Adipocyte (in vitro differentiated cells): ENCODE data around the gene CRHR2.
A peak's percentile ranks its signal among the peaks of the same experiment; 100 is the strongest.

Source experiments
- DNase-seq: peaks from one replicate; pipeline ENCODE4 v3.0.0-alpha.2; 2015; ENCODE audit warnings: low read depth
- H3K27me3 ChIP-seq: replicated peaks from 2 replicates; pipeline ENCODE4 v1.7.0; 2013; ENCODE audit warnings: mild to moderate bottlenecking, low read length, moderate library complexity; ENCODE audit not compliant: control insufficient read depth, insufficient read depth
- H3K36me3 ChIP-seq: 2 replicates; pipeline ENCODE4 v1.7.0; 2013; ENCODE audit warnings: low read length, mild to moderate bottlenecking, moderate library complexity; ENCODE audit not compliant: control insufficient read depth, insufficient read depth, severe bottlenecking
- H3K4me1 ChIP-seq: 2 replicates; pipeline ENCODE4 v1.7.0; 2013; ENCODE audit warnings: mild to moderate bottlenecking, low read length, moderate library complexity; ENCODE audit not compliant: control insufficient read depth, insufficient read depth
- H3K4me3 ChIP-seq: 2 replicates; pipeline ENCODE4 v1.7.0; 2013; ENCODE audit warnings: mild to moderate bottlenecking, low read length, moderate library complexity
- H3K9ac ChIP-seq: 2 replicates; pipeline ENCODE4 v1.7.0; 2013; ENCODE audit warnings: mild to moderate bottlenecking, low read length, moderate library complexity
- H3K9me3 ChIP-seq: 2 replicates; pipeline ENCODE4 v1.7.0; 2013; ENCODE audit warnings: mild to moderate bottlenecking, low read length, moderate library complexity; ENCODE audit not compliant: control insufficient read depth

CRHR2 gene

DNA sequence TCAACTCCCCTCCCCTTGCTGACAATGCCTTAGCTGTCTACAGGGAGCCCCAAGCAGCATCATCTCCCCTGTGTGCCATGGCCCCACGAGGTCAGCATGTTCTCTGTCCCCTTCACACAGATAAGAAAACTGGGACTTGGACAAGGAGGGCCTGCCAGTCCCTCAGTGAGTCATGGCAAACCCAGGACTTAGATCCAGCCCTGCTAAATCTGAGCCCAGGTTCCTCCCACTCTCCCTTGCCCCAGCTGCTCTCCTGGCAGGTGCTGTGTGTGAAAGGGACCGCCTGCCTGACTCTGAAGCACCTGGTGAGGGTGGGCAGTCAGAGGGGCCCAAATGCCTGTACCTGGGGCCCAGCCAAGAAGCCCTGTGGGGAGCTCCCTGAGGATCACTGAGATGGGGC is 7.4 kb downstream of the CRHR2 start:
- Histone ChIP-seq H3K4me1 (no peaks in the 10 kb centered on the region), H3K36me3 (no peaks in the 10 kb centered on the region), H3K9me3 (peaks cover 3% of the 10 kb centered on the region), H3K4me3 (no peak overlapping the region), H3K9ac (no peak overlapping the region), H3K27me3 (peaks cover 76% of the 10 kb centered on the region)
- DNase-seq: no peak

DNA sequence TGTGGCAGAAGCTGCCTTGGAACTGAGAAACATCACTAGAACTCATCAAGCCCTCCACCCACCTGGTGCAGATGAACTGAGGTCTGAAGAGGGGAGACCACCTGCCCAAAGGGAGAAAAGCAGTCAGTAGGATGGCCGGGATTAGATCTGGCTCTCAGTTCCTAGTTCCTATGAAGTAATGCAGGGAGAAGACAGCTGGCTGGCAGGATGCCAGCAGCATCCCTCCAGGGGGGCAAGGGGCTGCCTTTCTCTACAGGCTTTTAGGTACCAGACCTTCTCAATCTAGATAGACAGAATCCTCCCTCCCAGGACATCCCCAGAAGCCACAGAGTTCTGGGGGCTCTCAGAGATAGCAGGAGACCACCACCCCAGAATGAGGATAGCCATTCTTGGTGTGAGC is 7.8 kb downstream of the CRHR2 start:
- Histone ChIP-seq H3K27me3 (peaks cover 74% of the 10 kb centered on the region), H3K9ac (no peak overlapping the region), H3K36me3 (no peaks in the 10 kb centered on the region), H3K4me1 (no peaks in the 10 kb centered on the region), H3K9me3 (peaks cover 3% of the 10 kb centered on the region), H3K4me3 (no peak overlapping the region)
- DNase-seq: no peak

DNA sequence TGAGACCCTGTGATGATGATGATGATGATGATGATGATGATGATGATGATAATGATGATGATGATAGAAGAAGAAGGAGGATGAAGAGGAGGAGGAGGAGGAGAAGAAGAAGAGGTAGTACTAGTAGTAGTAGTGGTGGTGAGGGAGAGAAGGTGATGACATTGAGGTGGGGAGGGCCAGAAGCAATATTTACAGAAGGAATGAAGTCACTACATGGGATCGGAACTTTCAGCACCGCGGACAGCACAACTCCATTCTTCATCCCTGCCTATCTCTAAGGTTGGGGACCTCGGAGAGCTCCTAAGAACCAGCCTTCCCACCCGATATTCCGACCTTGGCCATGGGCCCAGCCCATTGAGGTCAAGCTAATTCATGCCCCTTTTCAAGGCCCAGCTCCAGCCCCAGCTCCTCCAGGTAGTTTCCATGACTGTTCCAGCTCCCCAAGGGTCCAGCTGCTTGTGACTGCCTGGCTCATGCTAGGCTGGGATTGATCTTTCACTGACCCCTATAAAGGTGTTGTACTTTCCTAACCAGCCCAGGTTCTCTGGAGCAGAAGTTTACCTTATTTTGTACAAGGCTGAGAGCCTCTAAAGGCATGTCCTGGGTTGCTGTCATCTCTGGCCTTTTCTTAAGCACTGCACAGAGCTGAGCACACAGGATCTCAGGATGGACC is 10.3 kb downstream of the CRHR2 start:
- no peak overlapping the region for H3K9ac ChIP-seq
- no peaks in the 10 kb centered on the region for H3K36me3 ChIP-seq
- peaks cover 3% of the 10 kb centered on the region for H3K9me3 ChIP-seq
- DNase-seq: peak; percentile 74
- H3K4me3 ChIP-seq: no peak overlapping the region
- H3K4me1 ChIP-seq: no peaks in the 10 kb centered on the region
- peaks cover 69% of the 10 kb centered on the region for H3K27me3 ChIP-seq

DNA sequence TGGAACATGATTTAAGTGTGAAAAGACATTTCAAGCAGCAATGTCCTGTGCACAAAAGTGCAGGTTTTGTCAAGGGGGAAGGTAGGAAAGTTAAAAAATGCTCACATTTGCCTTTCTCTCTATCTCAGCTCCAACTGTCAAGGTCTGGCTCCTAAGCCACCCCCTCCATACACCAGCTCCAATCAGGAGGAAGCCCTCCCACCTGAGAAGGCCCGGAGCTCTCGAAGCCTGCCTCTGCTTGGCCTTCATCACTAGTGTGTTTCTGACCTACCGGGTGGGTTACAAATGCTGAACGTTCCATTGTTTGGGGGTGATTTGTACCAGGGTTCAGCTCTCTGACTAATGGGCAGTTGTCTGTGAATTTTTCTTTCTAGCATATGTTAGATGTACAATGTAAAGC is 14.2 kb downstream of the CRHR2 start:
- no peak overlapping the region for H3K9ac ChIP-seq
- no peak for DNase-seq
- H3K27me3 ChIP-seq: peaks cover 75% of the 10 kb centered on the region
- no peaks in the 10 kb centered on the region for H3K4me1 ChIP-seq
- H3K4me3 ChIP-seq: no peak overlapping the region
- no peaks in the 10 kb centered on the region for H3K36me3 ChIP-seq
- H3K9me3 ChIP-seq: peaks cover 3% of the 10 kb centered on the region

DNA sequence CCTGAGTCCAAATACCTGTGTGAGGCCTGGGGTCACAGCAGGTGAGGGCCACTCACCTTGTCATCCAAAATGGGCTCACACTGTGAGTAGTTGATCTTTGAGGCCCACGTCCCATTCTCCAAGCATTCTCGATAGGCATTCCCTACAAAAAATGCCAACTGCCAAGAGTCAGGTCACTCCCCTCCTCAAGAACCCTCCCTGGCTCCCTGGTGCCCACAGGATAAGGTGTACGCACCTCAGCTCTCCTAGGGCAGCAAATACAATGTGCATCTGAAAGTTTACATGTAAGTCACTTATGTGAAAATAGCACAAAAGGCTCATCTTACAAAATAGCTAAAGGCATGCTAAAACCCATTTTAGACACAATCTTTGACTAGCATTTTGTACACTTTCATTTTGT is 15.1 kb downstream of the CRHR2 start:
- Histone ChIP-seq H3K27me3 (peaks cover 77% of the 10 kb centered on the region), H3K36me3 (no peaks in the 10 kb centered on the region), H3K9ac (no peak overlapping the region), H3K4me3 (no peak overlapping the region), H3K9me3 (peaks cover 3% of the 10 kb centered on the region), H3K4me1 (no peaks in the 10 kb centered on the region)
- no peak for DNase-seq

DNA sequence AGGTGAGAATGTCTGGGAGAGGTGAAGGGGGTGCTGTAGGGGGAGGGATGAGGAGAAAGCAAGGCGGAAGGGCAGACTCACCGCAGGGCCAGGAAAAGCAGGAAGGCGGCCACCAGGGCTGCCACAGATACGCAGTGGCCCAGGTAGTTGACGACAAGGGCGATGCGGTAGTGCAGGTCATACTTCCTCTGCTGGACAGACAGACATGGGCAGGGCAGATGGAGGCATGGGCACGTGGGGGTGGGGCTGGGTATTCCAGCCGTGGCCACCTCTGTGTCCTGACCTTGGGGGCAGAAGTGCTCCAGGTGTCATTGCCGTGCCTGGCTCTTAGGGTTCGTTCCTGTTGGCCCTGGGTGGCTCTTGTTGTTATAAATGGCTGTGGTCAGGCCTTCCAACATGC is 16.8 kb downstream of the CRHR2 start:
- Histone ChIP-seq H3K9me3 (peaks cover under 1% of the 10 kb centered on the region), H3K27me3 (peaks cover 79% of the 10 kb centered on the region), H3K4me1 (no peaks in the 10 kb centered on the region), H3K9ac (no peak overlapping the region), H3K4me3 (no peak overlapping the region), H3K36me3 (no peaks in the 10 kb centered on the region)
- no peak for DNase-seq

DNA sequence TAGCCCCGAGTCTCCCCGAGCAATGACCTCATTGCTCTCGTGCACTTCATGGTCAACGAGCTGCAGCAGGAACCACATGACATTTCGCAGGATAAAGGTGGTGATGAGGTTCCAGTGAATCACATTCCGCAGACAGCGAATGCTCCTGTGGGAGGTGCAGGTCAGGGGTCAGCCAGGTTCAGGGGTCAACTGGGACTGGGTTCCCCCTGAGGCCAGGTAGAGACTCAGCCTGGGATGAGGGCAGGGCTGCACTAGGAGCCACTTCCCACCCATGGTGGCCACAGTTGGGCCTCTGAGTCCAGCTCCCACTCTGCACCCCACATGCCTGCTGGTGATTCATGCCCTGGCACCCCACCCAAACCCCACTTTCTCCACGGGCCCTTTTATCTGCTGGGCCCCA is 17.2 kb downstream of the CRHR2 start:
- no peak for DNase-seq
- peaks cover 77% of the 10 kb centered on the region for H3K27me3 ChIP-seq
- H3K9ac ChIP-seq: no peak overlapping the region
- H3K4me3 ChIP-seq: no peak overlapping the region
- H3K4me1 ChIP-seq: no peaks in the 10 kb centered on the region
- no peaks in the 10 kb centered on the region for H3K36me3 ChIP-seq
- H3K9me3 ChIP-seq: no peaks in the 10 kb centered on the region

DNA sequence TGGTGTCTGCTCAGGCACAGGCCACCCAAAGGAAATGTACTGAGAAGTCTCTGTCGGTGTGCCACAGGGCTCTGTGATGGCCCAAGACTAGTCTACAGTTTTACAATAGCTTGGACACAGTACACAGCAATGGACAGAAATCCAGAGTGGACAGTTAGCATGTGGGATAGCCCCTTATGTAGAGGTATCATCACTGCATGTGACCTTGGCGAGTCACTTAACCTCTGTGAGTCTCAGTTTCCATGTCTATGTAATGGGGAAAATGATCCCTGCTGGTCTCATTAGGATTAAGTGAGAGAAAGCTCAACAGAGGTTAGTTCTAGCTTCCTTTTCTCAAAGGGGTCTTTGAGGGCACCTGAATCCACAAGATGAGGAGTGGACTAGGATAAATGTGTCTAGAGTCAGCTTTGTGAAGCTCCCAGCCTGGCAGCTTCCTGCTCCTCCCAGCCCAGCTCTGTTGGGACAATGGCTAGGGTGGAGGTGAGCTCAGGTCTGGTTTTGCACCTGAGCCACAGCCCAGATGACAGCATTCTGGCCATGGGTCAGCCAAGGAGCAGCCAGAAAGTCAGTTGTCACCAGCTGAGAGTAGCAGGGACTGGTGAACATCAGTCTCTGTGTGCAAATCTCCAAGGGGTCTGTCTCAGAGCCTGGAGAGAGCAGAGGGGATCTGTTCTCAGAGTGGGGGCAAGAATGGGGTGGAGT is 17.9 kb downstream of the CRHR2 start:
- no peaks in the 10 kb centered on the region for H3K36me3 ChIP-seq
- no peaks in the 10 kb centered on the region for H3K4me1 ChIP-seq
- H3K27me3 ChIP-seq: peaks cover 74% of the 10 kb centered on the region
- DNase-seq: no peak
- no peak overlapping the region for H3K9ac ChIP-seq
- no peaks in the 10 kb centered on the region for H3K9me3 ChIP-seq
- no peak overlapping the region for H3K4me3 ChIP-seq

DNA sequence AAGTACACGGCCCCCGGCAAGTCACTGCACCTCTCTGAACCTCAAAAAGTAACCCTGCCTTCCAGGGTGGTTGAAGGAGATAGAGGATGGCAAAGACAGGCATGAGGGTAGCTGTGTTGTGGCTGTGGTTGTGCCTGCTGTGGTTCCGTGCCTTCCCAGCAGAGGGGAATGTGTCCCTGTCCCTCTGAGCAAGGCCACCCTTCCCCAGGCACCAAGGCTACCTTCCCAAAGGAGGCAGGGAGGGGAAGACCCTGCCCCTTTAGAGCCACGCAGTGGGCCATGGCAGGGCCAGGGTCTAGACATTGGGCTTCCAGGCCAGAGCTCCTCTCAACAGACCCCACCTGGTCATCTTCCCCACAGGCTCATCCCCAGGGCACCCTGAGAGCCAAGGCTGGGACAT is 18.8 kb downstream of the CRHR2 start:
- Histone ChIP-seq H3K4me1 (no peaks in the 10 kb centered on the region), H3K9ac (no peak overlapping the region), H3K27me3 (peaks cover 65% of the 10 kb centered on the region), H3K4me3 (no peak overlapping the region), H3K36me3 (no peaks in the 10 kb centered on the region), H3K9me3 (no peaks in the 10 kb centered on the region)
- DNase-seq: no peak

DNA sequence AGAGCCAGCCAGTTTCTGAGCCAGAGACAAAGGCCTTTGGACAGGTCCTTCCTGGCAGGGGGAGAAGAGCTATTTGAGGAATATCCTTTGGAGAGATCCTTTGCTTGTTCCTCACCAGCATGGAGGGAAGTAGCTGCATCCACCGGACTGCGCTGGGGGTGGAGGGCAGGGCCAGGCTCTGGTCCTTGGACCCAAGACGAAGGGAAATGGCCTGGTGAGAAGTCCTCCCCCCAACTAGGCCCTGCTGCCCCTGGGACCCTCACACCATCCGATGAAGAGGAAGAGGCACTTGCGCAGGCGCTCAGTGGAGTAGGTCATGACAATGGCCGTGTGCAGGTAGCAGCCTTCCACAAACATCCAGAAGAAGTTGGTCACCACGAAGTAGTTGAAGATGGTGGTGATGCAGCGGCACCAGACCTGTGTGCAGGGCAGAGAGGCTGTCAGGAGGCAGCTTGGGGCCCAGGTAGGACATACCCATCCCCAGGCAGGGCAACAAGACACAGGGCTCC is 19.8 kb downstream of the CRHR2 start:
- no peaks in the 10 kb centered on the region for H3K9me3 ChIP-seq
- H3K4me1 ChIP-seq: no peaks in the 10 kb centered on the region
- no peak overlapping the region for H3K9ac ChIP-seq
- no peak for DNase-seq
- H3K4me3 ChIP-seq: no peak overlapping the region
- no peaks in the 10 kb centered on the region for H3K36me3 ChIP-seq
- H3K27me3 ChIP-seq: peaks cover 63% of the 10 kb centered on the region

DNA sequence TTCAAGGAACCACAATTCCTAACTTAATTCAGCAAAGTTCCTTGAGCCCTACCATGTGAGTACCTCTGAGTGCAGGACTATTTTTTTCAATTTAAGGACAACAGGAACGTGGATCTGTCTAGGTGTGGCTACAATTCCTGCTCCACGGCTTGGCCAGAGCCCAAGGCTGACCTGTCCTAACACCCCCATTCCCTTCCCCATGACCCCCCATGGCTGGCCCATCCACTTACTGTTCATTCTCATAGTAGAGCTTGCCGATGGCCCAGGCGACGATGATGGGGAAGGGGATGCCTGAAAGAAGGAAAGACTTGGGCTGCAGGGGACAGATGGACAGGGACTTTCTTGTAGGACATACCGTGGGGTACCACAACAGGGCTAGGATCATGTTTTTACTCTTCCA is 20.3 kb downstream of the CRHR2 start:
- H3K27me3 ChIP-seq: peaks cover 60% of the 10 kb centered on the region
- H3K9me3 ChIP-seq: no peaks in the 10 kb centered on the region
- no peak for DNase-seq
- H3K9ac ChIP-seq: no peak overlapping the region
- H3K4me1 ChIP-seq: no peaks in the 10 kb centered on the region
- no peaks in the 10 kb centered on the region for H3K36me3 ChIP-seq
- no peak overlapping the region for H3K4me3 ChIP-seq
